ENCODE measurements around the gene ZNF827.

The ZNF827 gene

GRCh38 chr4:145812919-145813318 lies 125.7 kb downstream of the ZNF827 start:
- Mint-ChIP-seq H3K4me1 (peaks cover 6% of the 10 kb centered on the region), H3K27ac (peak overlapping the region; percentile 29), H3K27me3 (ENCODE audit: low read depth, poor library complexity) (peaks cover 2% of the 10 kb centered on the region), H3K36me3 (ENCODE audit: low read depth) (peaks cover 100% of the 10 kb centered on the region), H3K9me3 (peaks cover 33% of the 10 kb centered on the region), H3K4me3 (no peak overlapping the region)
- TF ChIP-seq, protein P1, sequence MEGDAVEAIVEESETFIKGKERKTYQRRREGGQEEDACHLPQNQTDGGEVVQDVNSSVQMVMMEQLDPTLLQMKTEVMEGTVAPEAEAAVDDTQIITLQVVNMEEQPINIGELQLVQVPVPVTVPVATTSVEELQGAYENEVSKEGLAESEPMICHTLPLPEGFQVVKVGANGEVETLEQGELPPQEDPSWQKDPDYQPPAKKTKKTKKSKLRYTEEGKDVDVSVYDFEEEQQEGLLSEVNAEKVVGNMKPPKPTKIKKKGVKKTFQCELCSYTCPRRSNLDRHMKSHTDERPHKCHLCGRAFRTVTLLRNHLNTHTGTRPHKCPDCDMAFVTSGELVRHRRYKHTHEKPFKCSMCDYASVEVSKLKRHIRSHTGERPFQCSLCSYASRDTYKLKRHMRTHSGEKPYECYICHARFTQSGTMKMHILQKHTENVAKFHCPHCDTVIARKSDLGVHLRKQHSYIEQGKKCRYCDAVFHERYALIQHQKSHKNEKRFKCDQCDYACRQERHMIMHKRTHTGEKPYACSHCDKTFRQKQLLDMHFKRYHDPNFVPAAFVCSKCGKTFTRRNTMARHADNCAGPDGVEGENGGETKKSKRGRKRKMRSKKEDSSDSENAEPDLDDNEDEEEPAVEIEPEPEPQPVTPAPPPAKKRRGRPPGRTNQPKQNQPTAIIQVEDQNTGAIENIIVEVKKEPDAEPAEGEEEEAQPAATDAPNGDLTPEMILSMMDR (IDR thresholded peaks at IDR 0.05), result no peak
- DNase-seq, result no peak

DNA sequence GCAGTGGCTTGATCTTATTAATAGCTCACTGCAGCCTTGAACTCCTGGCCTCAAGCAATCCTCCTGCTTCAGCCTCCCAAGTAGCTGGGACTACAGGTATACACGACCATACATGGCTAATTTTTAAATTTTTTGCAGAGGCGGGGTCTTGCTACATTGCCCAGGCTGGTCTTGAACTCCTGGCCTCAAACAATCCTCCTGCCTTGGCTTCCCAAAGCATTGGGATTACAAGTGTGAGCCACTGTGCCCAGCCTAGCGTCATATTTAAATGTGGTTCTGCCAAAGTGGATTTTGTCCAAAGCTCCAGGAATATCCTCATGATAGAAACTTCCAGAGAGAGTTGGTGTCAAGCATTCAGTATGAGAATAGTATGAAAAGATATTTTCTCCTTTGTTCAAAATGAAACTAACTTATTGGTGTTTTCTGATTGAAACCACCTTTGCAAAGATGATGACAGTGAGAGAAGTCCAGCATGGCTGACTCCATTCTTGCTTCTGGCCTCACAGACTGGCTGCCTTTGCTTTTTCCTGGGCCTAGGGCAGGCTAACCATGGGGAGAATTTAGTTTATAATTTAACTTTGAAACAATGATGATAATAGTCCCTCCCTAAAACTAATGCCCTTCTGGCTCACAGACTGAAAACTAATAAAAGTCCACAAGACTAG lies 129.6 kb downstream of the ZNF827 start:
- H3K4me3 Mint-ChIP-seq, result no peak overlapping the region
- no peak overlapping the region for H3K27ac Mint-ChIP-seq
- DNase-seq, result no peak
- TF ChIP-seq, protein P1 (IDR thresholded peaks at IDR 0.05), result no peak
- peaks cover 33% of the 10 kb centered on the region for H3K9me3 Mint-ChIP-seq
- peaks cover 88% of the 10 kb centered on the region for H3K36me3 Mint-ChIP-seq (ENCODE audit: low read depth)
- peaks cover 2% of the 10 kb centered on the region for H3K27me3 Mint-ChIP-seq (ENCODE audit: low read depth, poor library complexity)
- H3K4me1 Mint-ChIP-seq, result peaks cover 12% of the 10 kb centered on the region

- DNase-seq, result no peak
- H3K27ac Mint-ChIP-seq, result peak overlapping the region; percentile 82
- TF ChIP-seq, protein P1 (IDR thresholded peaks at IDR 0.05), result no peak
- no peak overlapping the region for H3K4me3 Mint-ChIP-seq
- H3K4me1 Mint-ChIP-seq, result peaks cover 12% of the 10 kb centered on the region
- H3K36me3 Mint-ChIP-seq (ENCODE audit: low read depth), result peaks cover 79% of the 10 kb centered on the region
- H3K9me3 Mint-ChIP-seq, result peaks cover 33% of the 10 kb centered on the region
- no peaks in the 10 kb centered on the region for H3K27me3 Mint-ChIP-seq (ENCODE audit: low read depth, poor library complexity)
These were observed 130.5 kb downstream of the ZNF827 start for GRCh38 chr4:145808021-145808650.

GRCh38 chr4:145805490-145805889 lies 133.1 kb downstream of the ZNF827 start:
- H3K4me1 Mint-ChIP-seq, result peaks cover 12% of the 10 kb centered on the region
- no peak for DNase-seq
- H3K27me3 Mint-ChIP-seq (ENCODE audit: low read depth, poor library complexity), result no peaks in the 10 kb centered on the region
- H3K36me3 Mint-ChIP-seq (ENCODE audit: low read depth), result peaks cover 66% of the 10 kb centered on the region
- H3K4me3 Mint-ChIP-seq, result no peak overlapping the region
- peaks cover 17% of the 10 kb centered on the region for H3K9me3 Mint-ChIP-seq
- TF ChIP-seq, protein P1 (IDR thresholded peaks at IDR 0.05), result no peak
- no peak overlapping the region for H3K27ac Mint-ChIP-seq

DNA sequence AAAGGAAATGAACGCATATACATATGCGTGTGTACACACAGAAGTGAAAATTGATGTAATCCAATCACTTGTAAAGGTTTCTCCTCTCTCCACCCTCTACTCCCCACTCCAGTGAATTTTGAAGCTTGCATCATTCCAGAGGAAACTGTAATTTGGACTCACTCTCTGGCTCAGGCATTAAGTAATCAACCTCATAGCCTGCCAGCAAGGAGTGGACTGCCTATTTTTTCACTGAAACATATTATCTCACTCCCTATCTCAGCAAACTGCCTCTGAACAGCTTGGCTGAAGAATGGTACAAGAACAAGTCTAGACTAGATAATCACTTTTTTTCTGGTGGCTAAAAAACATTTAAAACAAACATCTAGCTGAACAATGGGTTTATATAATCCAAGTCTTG lies 134.5 kb downstream of the ZNF827 start:
- H3K27ac Mint-ChIP-seq, result peak overlapping the region; percentile 62
- TF ChIP-seq, protein P1 (IDR thresholded peaks at IDR 0.05), result no peak

DNA sequence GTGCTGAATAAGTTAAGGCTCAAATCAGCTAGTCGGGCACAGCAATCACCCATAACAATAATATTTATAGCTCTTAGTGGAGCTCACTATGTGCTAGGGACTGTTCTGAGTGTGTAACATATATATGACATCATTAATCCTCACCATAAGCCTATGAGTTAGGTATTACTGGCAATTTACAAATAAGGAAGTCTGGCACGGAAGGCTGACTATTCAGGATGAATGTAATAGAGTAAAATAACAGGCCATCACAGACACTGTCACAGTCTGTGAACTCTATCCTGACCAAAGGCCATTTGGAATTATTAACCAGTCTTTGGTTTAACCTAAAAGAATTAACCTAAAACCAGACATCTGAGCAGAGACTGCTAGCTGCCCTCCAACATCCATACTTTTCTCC lies 139.4 kb downstream of the ZNF827 start:
- no peak for DNase-seq
- H3K36me3 Mint-ChIP-seq (ENCODE audit: low read depth), result peaks cover 36% of the 10 kb centered on the region
- no peaks in the 10 kb centered on the region for H3K9me3 Mint-ChIP-seq
- no peak overlapping the region for H3K4me3 Mint-ChIP-seq
- TF ChIP-seq, protein P1 (IDR thresholded peaks at IDR 0.05), result no peak
- no peaks in the 10 kb centered on the region for H3K4me1 Mint-ChIP-seq
- no peaks in the 10 kb centered on the region for H3K27me3 Mint-ChIP-seq (ENCODE audit: low read depth, poor library complexity)
- peak overlapping the region; percentile 27 for H3K27ac Mint-ChIP-seq

More for the DNA sequence above, 134.5 kb downstream of the ZNF827 start:
- H3K36me3 Mint-ChIP-seq (ENCODE audit: low read depth), result peaks cover 59% of the 10 kb centered on the region
- H3K27me3 Mint-ChIP-seq (ENCODE audit: low read depth, poor library complexity), result no peaks in the 10 kb centered on the region
- H3K4me3 Mint-ChIP-seq, result no peak overlapping the region
- peaks cover 12% of the 10 kb centered on the region for H3K4me1 Mint-ChIP-seq
- H3K9me3 Mint-ChIP-seq, result peaks cover 5% of the 10 kb centered on the region
- DNase-seq, result no peak
